RWPE2 (cell line): ENCODE results near the gene PEX14.

Experiments
- ATAC-seq: fragments of 200-7000 bp; cut with Tn5 transposase; 3 replicates; pipeline ENCODE4 v1.9.1; 2021; ENCODE audit warnings: low read depth
- DNase-seq: peaks from one replicate; pipeline ENCODE4 v3.0.0-alpha.2; 2020; ENCODE audit warnings: low spot score
- H3K27ac ChIP-seq: fragments of 450-650 bp; 2 replicates; pipeline ENCODE4 v1.5.1; 2017; ENCODE audit warnings: mild to moderate bottlenecking; ENCODE audit not compliant: poor library complexity, severe bottlenecking
- H3K27me3 ChIP-seq: fragments of 250-450 bp; sonication (Bioruptor Pico); 2 replicates; pipeline ENCODE4 v1.5.1; 2021; ENCODE audit warnings: mild to moderate bottlenecking, moderate library complexity; ENCODE audit not compliant: insufficient read depth, poor library complexity, severe bottlenecking
- H3K36me3 ChIP-seq: fragments of 250-450 bp; sonication (Bioruptor Pico); 2 replicates; pipeline ENCODE4 v1.5.1; 2020; ENCODE audit warnings: low read depth, mild to moderate bottlenecking, moderate library complexity
- H3K4me1 ChIP-seq: fragments of 250-450 bp; sonication (Bioruptor Pico); 2 replicates; pipeline ENCODE4 v1.5.1; 2021; ENCODE audit warnings: mild to moderate bottlenecking, moderate library complexity; ENCODE audit not compliant: insufficient read depth, poor library complexity, severe bottlenecking
- H3K4me3 ChIP-seq: fragments of 250-450 bp; sonication (Bioruptor Pico); 2 replicates; pipeline ENCODE4 v1.5.1; 2021; ENCODE audit warnings: mild to moderate bottlenecking, moderate library complexity; ENCODE audit not compliant: severe bottlenecking
- H3K9me3 ChIP-seq: fragments of 250-450 bp; sonication (Bioruptor Pico); 2 replicates; pipeline ENCODE4 v1.5.1; 2021; ENCODE audit warnings: mild to moderate bottlenecking, moderate library complexity; ENCODE audit not compliant: severe bottlenecking
- CTCF ChIP-seq: fragments of 450-650 bp; IDR thresholded peaks from one replicate; pipeline ENCODE4 v1.5.1; 2017; ENCODE audit warnings: mild to moderate bottlenecking, moderate library complexity; ENCODE audit not compliant: poor library complexity, severe bottlenecking

Gene PEX14

GRCh38 chr1:10658396-10659066 lies 183.8 kb downstream of the PEX14 start:
- Histone ChIP-seq H3K4me1 (no peaks in the 10 kb centered on the region), H3K4me3 (no peak overlapping the region), H3K27me3 (no peaks in the 10 kb centered on the region), H3K27ac (no peak overlapping the region), H3K9me3 (no peaks in the 10 kb centered on the region), H3K36me3 (no peaks in the 10 kb centered on the region)
- ATAC-seq = no peak
- TF ChIP-seq CTCF = no peak
- no peak for DNase-seq

GRCh38 chr1:10659218-10659617 lies 184.5 kb downstream of the PEX14 start:
- Histone ChIP-seq H3K4me3 (no peak overlapping the region), H3K36me3 (no peaks in the 10 kb centered on the region), H3K27me3 (no peaks in the 10 kb centered on the region), H3K27ac (no peak overlapping the region), H3K4me1 (no peaks in the 10 kb centered on the region), H3K9me3 (no peaks in the 10 kb centered on the region)
- no peak for DNase-seq
- no peak for TF ChIP-seq CTCF
- no peak for ATAC-seq

- no peak overlapping the region for H3K27ac ChIP-seq
- H3K4me3 ChIP-seq = no peak overlapping the region
- DNase-seq = no peak
- no peaks in the 10 kb centered on the region for H3K4me1 ChIP-seq
- no peak for TF ChIP-seq CTCF
- no peaks in the 10 kb centered on the region for H3K9me3 ChIP-seq
- no peaks in the 10 kb centered on the region for H3K27me3 ChIP-seq
- H3K36me3 ChIP-seq = no peaks in the 10 kb centered on the region
- no peak for ATAC-seq
These were observed 185.1 kb downstream of the PEX14 start for GRCh38 chr1:10659646-10660540.

GRCh38 chr1:10661453-10661852 lies 186.7 kb downstream of the PEX14 start:
- ATAC-seq (no peak), DNase-seq (no peak)
- H3K36me3 ChIP-seq = no peaks in the 10 kb centered on the region
- no peak for TF ChIP-seq CTCF
- H3K4me1 ChIP-seq = no peaks in the 10 kb centered on the region
- no peak overlapping the region for H3K27ac ChIP-seq
- H3K4me3 ChIP-seq = no peak overlapping the region
- H3K27me3 ChIP-seq = no peaks in the 10 kb centered on the region
- no peaks in the 10 kb centered on the region for H3K9me3 ChIP-seq
